ENCODE data around the gene TSSC4. TPM values are rescaled to one million over a fixed set of nuclear protein-coding genes. Genes with fewer than 3 reads are reported as not detected.

The TSSC4 gene
- total RNA-seq, 1 donor from 2014 or later: 37.6 TPM

DNA sequence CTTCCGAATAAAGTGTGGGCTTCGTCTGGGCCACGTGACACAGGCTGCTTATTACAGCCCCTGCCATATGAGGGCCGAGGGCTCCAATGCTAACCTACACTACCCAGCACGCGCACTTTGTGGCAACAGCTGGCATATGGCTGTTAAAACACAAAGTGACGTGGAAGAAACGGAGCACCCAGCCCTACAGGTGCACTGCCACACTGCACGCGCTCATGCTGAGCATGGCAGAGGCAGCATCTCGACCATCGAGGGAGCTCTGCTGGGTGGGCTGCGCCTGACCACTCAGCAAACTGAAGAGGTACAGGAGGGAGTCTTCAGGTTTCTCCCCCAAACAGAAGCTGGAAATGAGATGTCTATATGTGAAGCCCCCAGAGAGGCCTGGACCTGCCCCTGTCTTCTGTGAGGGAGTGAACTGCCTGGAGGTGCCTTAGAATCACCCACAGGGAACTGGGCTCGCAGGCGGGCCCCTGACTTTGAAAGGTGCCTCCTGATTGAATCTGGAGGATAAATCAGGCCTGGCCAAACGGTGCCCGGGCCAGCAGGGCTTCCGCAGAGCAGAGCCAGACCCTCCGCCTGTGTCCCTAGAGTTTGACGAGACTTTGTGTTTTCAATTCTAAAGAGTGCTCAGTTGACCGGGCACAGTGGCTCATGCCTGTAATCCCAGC, 18.3 kb downstream of the TSSC4 start:
- Histone ChIP-seq H3K27ac (no peak overlapping the region), H3K36me3 (no peaks in the 10 kb centered on the region), H3K4me3 (no peak overlapping the region), H3K9me3 (no peaks in the 10 kb centered on the region), H3K27me3 (no peaks in the 10 kb centered on the region), H3K4me1 (peaks cover 15% of the 10 kb centered on the region)
- TF ChIP-seq, protein P1, sequence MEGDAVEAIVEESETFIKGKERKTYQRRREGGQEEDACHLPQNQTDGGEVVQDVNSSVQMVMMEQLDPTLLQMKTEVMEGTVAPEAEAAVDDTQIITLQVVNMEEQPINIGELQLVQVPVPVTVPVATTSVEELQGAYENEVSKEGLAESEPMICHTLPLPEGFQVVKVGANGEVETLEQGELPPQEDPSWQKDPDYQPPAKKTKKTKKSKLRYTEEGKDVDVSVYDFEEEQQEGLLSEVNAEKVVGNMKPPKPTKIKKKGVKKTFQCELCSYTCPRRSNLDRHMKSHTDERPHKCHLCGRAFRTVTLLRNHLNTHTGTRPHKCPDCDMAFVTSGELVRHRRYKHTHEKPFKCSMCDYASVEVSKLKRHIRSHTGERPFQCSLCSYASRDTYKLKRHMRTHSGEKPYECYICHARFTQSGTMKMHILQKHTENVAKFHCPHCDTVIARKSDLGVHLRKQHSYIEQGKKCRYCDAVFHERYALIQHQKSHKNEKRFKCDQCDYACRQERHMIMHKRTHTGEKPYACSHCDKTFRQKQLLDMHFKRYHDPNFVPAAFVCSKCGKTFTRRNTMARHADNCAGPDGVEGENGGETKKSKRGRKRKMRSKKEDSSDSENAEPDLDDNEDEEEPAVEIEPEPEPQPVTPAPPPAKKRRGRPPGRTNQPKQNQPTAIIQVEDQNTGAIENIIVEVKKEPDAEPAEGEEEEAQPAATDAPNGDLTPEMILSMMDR (IDR thresholded peaks at IDR 0.05): no peak
- TF ChIP-seq POLR2A (IDR thresholded peaks at IDR 0.05) (no peak), POLR2AphosphoS5 (IDR thresholded peaks at IDR 0.05; ENCODE audit: insufficient read depth in 1 of 2, low read depth in 1 of 2) (no peak)
- intact Hi-C loops (cut with DNase I): no loop called here
- DNase-seq (ENCODE audit: extremely low spot score in 2 of 2): no peak

DNA sequence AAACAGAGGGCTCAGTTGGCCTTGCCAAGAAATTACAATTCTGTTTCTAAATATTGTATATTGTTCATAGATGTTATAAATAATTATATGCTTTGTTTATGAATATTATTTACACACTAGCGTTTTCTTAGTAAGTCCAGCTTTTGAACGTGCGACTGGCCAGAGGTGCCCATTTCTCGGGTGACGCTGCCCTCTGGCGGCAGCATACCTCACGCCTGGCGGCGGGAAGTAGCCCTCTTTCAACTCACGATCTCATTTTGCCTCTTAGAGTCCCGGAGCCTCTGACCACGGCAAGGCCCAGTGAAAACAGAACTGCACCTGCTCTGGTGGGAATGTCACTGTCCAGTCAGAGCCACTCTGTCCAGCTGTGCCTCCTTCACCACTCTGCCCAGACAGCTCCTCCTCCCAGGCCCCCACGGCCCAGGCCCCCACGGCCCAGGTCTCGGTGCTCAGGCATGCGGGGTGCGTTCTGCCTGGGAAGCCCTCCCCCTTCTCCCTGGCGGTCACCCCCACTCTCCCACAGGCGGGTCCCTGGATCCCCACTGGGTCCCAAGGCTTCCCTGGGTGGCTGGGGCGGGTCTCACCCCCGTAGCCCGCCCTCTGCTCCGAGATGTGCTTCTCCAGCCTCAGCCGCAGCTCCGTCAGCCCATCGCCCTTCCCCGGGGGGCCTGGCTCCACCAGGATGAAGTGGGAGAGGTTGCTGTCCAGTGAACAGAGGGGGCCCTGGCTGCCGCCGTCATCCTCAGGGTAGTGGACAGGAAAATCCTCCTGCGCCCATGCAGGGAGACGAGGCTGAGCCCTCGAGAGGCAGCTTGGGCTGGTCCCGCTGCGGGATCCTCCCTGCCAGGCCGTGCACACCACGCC, 19.3 kb downstream of the TSSC4 start:
- intact Hi-C loops (cut with DNase I): loop anchor here (2.0 to 10.0 kb wide), 2 partner anchors 113 to 475 kb away; no protein-coding TSS in a partner anchor
- H3K27me3 ChIP-seq: no peaks in the 10 kb centered on the region
- no peaks in the 10 kb centered on the region for H3K36me3 ChIP-seq
- no peak for DNase-seq (ENCODE audit: extremely low spot score in 2 of 2)
- TF ChIP-seq POLR2AphosphoS5 (IDR thresholded peaks at IDR 0.05; ENCODE audit: insufficient read depth in 1 of 2, low read depth in 1 of 2): peak in 1 of 2 donors; percentile 9
- TF ChIP-seq, protein P1 (IDR thresholded peaks at IDR 0.05): peak; percentile 75 to 89 (median 85)
- TF ChIP-seq POLR2A (IDR thresholded peaks at IDR 0.05): no peak
- H3K4me1 ChIP-seq: peaks cover 15% of the 10 kb centered on the region
- H3K9me3 ChIP-seq: no peaks in the 10 kb centered on the region
- no peak overlapping the region for H3K4me3 ChIP-seq
- H3K27ac ChIP-seq: no peak overlapping the region

DNA sequence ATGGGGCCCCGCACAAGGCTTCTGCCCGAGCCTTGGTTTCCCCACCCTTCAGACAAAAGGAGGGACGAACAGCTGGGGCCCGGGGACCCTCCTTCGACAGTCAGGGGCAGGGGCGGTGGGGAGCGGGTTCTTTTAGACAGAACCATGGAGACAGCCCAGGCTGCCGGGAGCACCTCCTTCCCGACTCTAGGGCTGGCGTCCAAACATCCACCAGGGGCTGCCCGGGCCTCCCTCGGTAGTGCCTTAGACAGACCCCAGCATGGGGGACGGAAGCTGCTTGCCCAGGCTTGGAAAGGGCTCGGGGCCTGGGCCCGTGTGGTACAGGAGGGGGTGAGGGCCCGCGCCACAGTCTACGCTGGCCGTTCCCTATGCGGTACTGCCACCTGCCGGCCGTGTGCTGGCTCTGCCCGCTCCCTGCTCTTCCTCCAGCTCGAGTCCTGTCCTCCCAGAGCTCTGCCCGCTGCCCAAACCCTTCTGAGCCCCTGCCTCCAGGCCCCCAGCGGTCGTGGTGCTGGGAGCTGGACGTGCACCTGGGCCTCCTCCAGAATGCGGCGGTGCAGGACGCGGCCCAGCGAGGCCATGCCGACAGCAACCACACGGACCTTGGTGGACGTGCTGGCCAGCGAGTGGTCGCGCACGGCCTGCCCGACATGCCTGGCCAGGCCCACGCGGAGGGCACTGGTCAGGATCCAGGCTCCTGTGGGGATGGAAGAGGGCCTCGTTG, 20.1 kb downstream of the TSSC4 start:
- H3K4me3 ChIP-seq: no peak overlapping the region
- H3K27me3 ChIP-seq: no peaks in the 10 kb centered on the region
- peaks cover 15% of the 10 kb centered on the region for H3K4me1 ChIP-seq
- DNase-seq (ENCODE audit: extremely low spot score in 2 of 2): no peak
- no peaks in the 10 kb centered on the region for H3K36me3 ChIP-seq
- intact Hi-C loops (cut with DNase I): loop anchor here (2.0 to 10.0 kb wide), 2 partner anchors 114 to 474 kb away; no protein-coding TSS in a partner anchor
- no peak overlapping the region for H3K27ac ChIP-seq
- TF ChIP-seq, protein P1 (IDR thresholded peaks at IDR 0.05): peak; percentile 92 to 98 (median 95)
- TF ChIP-seq POLR2AphosphoS5 (IDR thresholded peaks at IDR 0.05; ENCODE audit: insufficient read depth in 1 of 2, low read depth in 1 of 2): no peak
- no peaks in the 10 kb centered on the region for H3K9me3 ChIP-seq

DNA sequence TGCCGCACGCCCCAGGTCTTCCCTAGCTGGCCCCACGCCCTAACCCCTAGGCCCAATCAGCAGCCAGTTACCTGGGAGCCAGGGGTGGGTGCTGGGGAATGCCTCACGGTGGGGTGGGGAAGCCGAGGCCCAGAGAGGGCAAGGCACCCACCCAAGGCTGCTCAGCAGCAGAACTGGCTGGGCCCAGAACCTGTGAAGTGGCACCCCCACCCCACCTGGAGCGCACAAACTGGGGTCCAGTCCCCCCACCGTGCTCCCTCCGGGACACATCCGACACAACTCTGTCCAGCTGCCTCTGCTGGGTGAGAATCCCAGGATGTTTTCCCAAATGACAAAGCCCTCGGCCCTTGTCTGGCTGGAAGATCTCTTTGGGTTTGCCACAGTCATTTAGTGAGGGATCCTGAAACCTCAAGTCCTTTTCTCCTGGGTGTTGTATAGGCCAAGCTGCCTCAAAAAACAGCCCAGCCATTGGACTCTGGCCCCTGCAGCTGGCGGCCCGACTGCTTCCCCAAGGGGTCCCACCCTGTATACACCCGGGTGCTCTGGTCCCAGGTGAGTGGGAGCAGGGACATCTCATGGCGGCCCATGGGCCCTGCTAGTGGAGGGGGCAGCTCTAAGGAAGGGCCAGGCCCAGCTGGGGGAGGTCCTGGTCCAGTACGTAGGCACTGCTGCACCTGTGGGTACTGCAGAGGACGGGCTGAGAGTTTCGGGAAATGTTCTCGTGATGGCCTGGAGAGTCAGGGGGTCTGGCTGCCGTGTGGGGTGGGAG, 20.9 kb downstream of the TSSC4 start:
- TF ChIP-seq, protein P1 (IDR thresholded peaks at IDR 0.05): no peak
- TF ChIP-seq POLR2AphosphoS5 (IDR thresholded peaks at IDR 0.05; ENCODE audit: insufficient read depth in 1 of 2, low read depth in 1 of 2) (no peak), POLR2A (IDR thresholded peaks at IDR 0.05) (no peak)
- Histone ChIP-seq H3K4me3 (no peak overlapping the region), H3K27ac (no peak overlapping the region), H3K4me1 (peaks cover 15% of the 10 kb centered on the region), H3K9me3 (no peaks in the 10 kb centered on the region), H3K36me3 (no peaks in the 10 kb centered on the region), H3K27me3 (no peaks in the 10 kb centered on the region)
- no peak for DNase-seq (ENCODE audit: extremely low spot score in 2 of 2)
- intact Hi-C loops (cut with DNase I): loop anchor here (2.0 to 10.0 kb wide), 2 partner anchors 115 to 473 kb away; no protein-coding TSS in a partner anchor
